Adipose tissue (tissue), 3 donors: Measurements from ENCODE around the gene RNF17. TPM values are rescaled to one million over a fixed set of nuclear protein-coding genes. Genes with fewer than 3 reads are reported as not detected.

Source experiments
- H3K27ac ChIP-seq: one replicate; pipeline ENCODE4 v1.5.1; 2013; ENCODE audit warnings: low read depth, low read length
- WGBS, 3 donors: extraction: QIAGEN DNeasy Blood & Tissue Kit; methylation state at CpG; one replicate each; pipeline ENCODE4 v1.1.7; 2013; 5-methylcytosine and 5-hydroxymethylcytosine counted together
- polyA plus RNA-seq, 3 donors: library from polyadenylated mRNA; stranded (reverse); fragments of 200-250 nt; gene quantifications; one replicate each; pipeline ENCODE4 v1.2.3, GENCODE V29; 2013
- donor health status: healthy with polysubstance abuse.
- donor health status: Bipolar disorder and iron deficiency.
- donor health status: healthy.

RNF17 gene
- polyA plus RNA-seq, 3 donors = 0.08 TPM; not detected in 2

- no peak overlapping the region for H3K27ac ChIP-seq
- 82 to 97% (median 84%) methylated on average over 3 of the region's 3 CpGs for WGBS, 3 donors
These were observed 124.4 kb downstream of the RNF17 start for GRCh38 chr13:24888291-24888931.

- WGBS, 3 donors = 96 to 100% (median 98%) methylated on average over 7 of the region's 7 CpGs
- H3K27ac ChIP-seq = no peak overlapping the region
These were observed 126.3 kb downstream of the RNF17 start for GRCh38 chr13:24890256-24890655.

- 92 to 98% (median 95%) methylated on average over 18 of the region's 18 CpGs for WGBS, 3 donors
- no peak overlapping the region for H3K27ac ChIP-seq
These were observed 127.6 kb downstream of the RNF17 start for GRCh38 chr13:24891476-24892108.

GRCh38 chr13:24892829-24893228 lies 128.9 kb downstream of the RNF17 start:
- no peak overlapping the region for H3K27ac ChIP-seq
- WGBS, 3 donors = 85 to 93% (median 88%) methylated on average over 7 of the region's 7 CpGs

DNA sequence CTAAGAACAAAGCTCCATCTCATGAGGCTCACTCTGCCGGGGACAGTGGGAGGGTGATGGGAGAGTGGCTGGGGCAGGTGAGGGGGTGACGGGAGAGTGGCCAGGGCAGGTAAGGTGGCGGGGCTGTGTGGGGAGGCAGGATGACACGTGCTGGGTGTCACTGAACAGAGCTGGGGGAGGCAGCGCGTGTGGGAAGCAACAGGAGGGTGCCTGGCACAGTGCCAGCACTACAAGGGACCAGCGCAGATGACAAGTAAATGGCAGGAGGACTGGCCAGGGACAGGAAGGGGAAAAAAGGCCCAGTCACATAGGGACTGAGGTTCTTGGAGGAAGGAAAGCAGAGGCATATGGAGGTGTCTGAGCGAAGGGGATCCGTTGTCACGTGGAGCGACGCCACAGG lies 129.9 kb downstream of the RNF17 start:
- 91 to 94% (median 92%) methylated on average over 12 of the region's 12 CpGs for WGBS, 3 donors
- no peak overlapping the region for H3K27ac ChIP-seq

GRCh38 chr13:24894277-24894971 lies 130.5 kb downstream of the RNF17 start:
- WGBS, 3 donors = 91 to 94% (median 93%) methylated on average over 27 to 29 of the region's 29 CpGs
- no peak overlapping the region for H3K27ac ChIP-seq

DNA sequence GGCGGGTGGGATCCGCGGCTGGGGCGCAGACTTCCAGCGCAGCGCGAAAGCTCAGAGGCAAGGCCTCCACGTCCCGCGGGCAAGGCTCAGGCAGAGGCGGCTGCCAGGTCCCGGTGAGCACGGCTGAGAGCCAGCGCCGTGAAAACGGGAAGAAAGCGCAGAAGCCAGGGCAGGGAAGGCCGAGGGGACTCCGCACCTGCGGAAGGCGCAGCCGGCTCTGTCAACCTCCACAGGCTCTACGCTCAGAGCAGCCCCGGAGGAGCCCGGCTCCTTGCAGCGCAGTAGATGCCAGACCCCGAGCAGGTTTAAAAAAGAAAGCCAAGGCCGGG lies 131.0 kb downstream of the RNF17 start:
- 86 to 94% (median 93%) methylated on average over 27 to 28 of the region's 28 CpGs for WGBS, 3 donors

DNA sequence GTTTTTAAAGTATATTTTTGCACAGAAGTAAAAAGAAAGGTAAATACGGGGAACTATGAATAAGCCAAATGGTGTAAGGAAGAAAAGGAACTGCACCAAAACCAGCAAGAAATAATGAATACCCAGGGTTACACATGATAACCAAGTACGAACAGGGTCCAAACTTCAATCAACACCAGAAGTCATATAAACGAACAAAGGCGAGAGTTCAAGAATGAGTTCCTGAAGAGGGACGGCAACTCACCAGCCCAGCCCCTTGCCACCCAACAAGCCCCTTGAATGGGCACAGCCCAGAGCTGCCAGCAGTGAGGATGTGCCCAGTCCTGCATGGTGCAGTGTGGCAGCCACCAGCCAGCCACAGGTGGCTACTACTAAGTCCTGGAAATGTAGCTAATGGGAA lies 132.1 kb downstream of the RNF17 start:
- 89 to 95% (median 94%) methylated on average over 5 of the region's 5 CpGs for WGBS, 3 donors
- no peak overlapping the region for H3K27ac ChIP-seq

More for the DNA sequence above, 131.0 kb downstream of the RNF17 start:
- H3K27ac ChIP-seq = no peak overlapping the region

- 94 to 100% (median 100%) methylated on average over 1 of the region's 1 CpG for WGBS, 3 donors
- no peak overlapping the region for H3K27ac ChIP-seq
These were observed 133.3 kb downstream of the RNF17 start for GRCh38 chr13:24897293-24897692.

- WGBS, 3 donors = 92 to 95% (median 93%) methylated on average over 5 of the region's 5 CpGs
These were observed 135.6 kb downstream of the RNF17 start for GRCh38 chr13:24899601-24900000.

DNA sequence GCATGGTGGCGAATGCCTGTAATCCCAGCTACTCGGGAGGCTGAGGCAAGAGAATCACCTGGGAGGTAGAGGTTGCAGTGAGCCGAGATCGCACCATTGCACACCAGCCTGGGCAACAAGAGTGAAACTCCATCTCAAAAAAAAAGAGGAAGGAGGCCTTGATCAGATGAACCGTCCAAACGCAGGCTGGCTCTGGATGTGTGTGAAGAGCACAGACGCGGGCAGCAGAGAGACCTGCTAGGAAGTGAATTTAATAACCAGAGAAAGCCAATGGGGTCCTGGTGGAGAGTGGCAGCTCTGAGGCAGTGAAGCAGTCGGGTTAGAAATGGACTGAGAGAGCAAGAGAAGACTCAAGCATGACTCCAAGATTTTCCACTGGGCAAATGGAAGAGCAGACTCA lies 136.5 kb downstream of the RNF17 start:
- WGBS, 3 donors = 82 to 94% (median 86%) methylated on average over 9 of the region's 9 CpGs
- H3K27ac ChIP-seq = no peak overlapping the region

More at GRCh38 chr13:24899601-24900000, 135.6 kb downstream of the RNF17 start:
- no peak overlapping the region for H3K27ac ChIP-seq

DNA sequence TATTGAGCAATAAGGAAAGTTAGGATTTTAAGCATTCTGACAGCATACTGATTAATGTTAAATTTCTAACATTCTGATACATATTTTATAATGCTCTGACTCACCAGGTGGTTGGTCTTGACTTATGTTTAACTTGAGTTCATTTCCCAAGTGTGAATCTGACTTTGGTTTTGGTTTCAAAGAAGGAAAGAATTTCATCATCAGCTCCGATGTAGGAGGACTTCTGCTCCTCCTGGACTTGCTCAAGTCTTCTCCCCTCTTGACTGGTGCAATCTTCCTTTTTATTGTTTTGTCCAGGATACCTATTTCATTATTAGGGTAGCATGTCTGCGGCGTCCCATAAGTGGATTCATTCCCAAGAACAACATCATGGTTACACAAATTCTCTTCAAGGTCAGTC lies 141.3 kb downstream of the RNF17 start:
- WGBS, 3 donors = 64 to 95% (median 76%) methylated on average over 3 of the region's 3 CpGs
- no peak overlapping the region for H3K27ac ChIP-seq

- WGBS, 3 donors = 74 to 90% (median 83%) methylated on average over 7 of the region's 7 CpGs
- H3K27ac ChIP-seq = no peak overlapping the region
These were observed 142.3 kb downstream of the RNF17 start for GRCh38 chr13:24906268-24906667.

DNA sequence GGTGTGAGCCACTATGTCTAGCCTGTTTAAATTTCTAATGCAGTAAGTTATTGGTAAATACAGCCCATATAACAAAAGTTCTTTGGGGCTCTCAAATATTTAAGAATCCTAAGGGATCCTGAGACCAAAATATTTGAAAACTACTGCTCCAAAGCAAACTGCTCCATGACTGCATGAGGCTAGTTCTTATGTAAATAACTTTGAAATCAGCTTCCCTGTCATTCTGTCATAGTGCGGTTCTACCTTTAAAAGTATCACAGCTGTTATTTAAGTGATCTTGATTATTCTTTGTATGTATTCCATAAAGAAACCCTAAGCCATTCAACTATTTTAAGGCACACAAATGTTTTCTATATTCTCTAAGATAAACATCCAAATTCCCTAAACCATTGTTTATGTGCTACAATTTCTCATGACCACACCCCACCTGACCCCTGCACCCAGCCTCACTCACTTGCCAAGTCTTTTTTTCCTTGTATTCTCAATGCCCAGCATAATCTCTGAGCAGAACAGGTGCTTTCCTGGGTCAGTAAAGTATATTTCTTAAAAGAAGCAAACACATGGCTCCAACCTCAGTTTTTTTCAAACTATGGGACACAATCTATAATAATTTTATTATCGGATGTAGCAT lies 146.6 kb downstream of the RNF17 start:
- H3K27ac ChIP-seq = no peak overlapping the region
- 86 to 95% (median 93%) methylated on average over 2 of the region's 2 CpGs for WGBS, 3 donors

DNA sequence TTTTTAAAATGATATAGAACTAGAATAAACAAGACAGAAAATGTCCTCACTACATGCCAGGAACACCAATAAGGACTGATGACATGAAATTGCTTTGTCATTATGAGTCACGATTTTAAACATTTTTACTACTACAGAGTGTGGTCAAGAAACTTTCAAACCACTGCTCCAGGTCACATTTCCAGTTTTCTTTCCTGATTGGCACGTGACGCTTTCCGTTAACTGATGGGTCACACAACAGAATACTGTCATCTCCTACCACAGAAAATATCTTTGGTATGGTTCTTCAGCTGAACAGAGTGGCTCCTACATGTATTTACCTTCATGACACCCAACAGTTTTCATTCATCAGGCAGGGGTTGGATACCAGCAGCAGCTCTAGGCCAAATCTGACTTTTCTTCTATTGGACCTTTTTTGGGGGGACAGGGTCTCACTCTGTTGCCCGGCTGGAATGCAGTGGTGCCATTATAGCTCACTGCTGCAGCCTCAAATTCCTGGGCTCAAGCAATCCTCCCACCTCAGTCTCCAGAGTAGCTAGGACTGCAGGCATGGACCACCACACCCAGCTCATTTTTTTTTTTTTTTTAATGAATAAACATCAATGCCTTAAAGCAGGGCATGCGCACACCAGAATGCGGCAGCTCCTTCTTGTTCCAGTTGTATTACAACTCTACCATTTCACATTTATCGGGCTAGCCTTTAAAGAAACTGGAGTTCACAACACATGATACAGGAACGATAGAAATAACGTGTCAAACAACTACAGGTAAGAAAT lies 147.4 kb downstream of the RNF17 start:
- 82 to 93% (median 84%) methylated on average over 10 of the region's 10 CpGs for WGBS, 3 donors

DNA sequence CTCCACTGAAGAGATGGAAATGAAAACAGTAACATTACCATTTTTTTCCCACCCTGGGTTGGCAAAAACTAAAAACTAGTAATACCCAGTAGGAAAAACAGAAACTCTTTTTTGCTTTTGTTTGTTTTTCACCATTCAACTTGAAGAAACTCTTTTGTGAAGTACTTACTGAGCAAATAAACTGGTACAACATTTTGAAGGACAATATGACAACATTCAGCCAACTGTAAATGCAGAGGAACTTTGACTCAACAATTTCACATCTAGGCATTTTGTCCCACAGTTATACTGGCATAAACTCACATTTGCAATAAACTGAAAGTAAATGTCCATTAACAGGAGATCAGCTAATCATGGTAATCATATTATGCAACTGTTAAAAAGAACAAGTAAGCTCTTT lies 152.5 kb downstream of the RNF17 start:
- no peak overlapping the region for H3K27ac ChIP-seq

More for the DNA sequence above, 147.4 kb downstream of the RNF17 start:
- no peak overlapping the region for H3K27ac ChIP-seq

DNA sequence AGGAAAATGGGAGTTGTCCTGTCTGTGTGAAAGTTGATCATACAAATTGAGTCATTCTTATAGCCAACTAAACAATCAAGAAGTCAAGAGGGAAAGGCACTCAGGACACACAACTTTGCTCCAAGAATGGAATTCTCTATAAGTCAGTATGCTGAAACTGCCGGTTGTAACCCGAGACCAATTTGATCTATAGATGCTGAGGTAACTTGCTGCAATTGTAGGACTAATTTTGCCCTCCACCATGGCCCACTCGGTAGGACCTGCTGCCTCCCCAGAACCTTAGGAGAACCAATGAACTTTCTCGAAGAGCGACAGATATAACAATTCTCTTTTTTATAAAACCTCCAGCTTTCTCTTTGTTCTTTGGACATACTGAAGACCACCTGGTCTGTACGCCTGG lies 157.0 kb downstream of the RNF17 start:
- H3K27ac ChIP-seq = no peak overlapping the region
- 88 to 91% (median 89%) methylated on average over 6 of the region's 6 CpGs for WGBS, 3 donors

DNA sequence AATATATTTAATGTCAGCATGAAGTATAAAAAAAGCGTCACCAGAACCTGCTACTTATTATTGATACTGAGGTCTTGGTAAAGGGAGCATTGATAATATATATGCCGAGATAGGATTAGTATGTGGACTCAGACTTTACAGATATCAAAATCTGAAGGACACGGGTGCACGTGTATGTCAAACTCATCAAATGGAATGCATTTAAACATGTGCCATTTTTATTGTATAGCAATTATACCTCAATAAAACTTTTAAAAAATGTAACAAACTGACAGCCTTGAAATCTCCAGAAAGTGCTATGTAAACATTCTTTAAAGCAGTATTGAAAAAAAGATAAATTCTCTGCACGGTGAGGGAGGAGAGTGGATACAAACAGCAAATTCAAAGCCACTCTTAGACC lies 157.9 kb downstream of the RNF17 start:
- 15 to 24% (median 19%) methylated on average over 5 of the region's 5 CpGs for WGBS, 3 donors

GRCh38 chr13:24922387-24922744 lies 158.4 kb downstream of the RNF17 start:
- 0 to 1% (median 0%) methylated on average over 34 of the region's 34 CpGs for WGBS, 3 donors

More for the DNA sequence above, 157.9 kb downstream of the RNF17 start:
- H3K27ac ChIP-seq = no peak overlapping the region

More at GRCh38 chr13:24922387-24922744, 158.4 kb downstream of the RNF17 start:
- H3K27ac ChIP-seq = no peak overlapping the region
